HG02981 (cell line): Measurements from ENCODE around the gene SDF4.
A peak's percentile ranks its signal among the peaks of the same experiment; 100 is the strongest.

Source experiments
- ATAC-seq: cut with Tn5 transposase; IDR thresholded peaks from one replicate; pipeline ENCODE4 v1.9.1; 2021; ENCODE audit warnings: mild to moderate bottlenecking, moderate library complexity; ENCODE audit not compliant: unreplicated experiment

SDF4 gene

GRCh38 chr1:1213345-1214265, 18.2 kb downstream of the SDF4 start, which contains the start of gene TNFRSF4:
TSS of gene TNFRSF4 (minus strand) at chr1:1214153. CDS start at chr1:1214127, 26 bp downstream.
- no peak for ATAC-seq

- no peak for ATAC-seq
Measured at GRCh38 chr1:1212780-1213344, 18.9 kb downstream of the SDF4 start.

- no peak for ATAC-seq
Measured at GRCh38 chr1:1211541-1212441, 20.0 kb downstream of the SDF4 start.

DNA sequence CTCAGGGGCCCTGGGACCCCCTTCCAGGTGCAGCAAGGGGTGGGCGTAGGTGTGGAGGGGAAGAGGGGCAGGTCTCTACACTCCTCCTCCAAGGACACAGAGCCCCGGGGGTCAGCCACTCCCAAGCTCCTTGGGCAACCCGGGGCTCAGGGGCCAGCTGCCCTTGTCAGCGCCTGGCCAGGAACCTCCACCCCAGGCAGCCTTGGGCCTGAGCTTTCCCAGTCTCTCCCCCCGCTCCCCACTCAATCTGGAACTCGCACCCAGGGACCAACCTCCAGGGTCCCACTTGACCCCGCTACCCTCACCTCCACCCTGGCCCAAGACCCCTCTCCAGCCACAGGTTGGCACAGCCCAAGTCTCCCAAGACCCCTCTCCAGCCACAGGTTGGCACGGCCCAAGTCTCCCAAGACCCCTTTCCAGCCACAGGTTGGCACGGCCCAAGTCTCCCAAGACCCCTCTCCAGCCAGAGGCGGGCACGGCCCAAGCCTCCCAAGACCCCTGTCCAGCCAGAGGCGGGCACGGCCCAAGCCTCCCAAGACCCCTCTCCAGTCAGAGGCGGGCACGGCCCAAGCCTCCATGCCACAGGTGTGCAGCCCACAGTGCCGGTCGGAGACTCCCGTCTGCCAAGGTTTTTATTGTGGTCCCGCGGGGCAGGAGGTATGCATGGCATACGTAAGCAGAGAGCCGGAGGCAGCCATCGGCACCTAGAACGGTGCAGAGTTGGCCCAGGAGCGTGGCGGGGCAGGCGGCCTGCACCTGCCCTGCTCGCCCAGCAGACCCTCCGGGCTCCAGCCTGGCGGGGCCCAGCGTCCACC, 20.9 kb downstream of the SDF4 start:
- ATAC-seq = no peak

DNA sequence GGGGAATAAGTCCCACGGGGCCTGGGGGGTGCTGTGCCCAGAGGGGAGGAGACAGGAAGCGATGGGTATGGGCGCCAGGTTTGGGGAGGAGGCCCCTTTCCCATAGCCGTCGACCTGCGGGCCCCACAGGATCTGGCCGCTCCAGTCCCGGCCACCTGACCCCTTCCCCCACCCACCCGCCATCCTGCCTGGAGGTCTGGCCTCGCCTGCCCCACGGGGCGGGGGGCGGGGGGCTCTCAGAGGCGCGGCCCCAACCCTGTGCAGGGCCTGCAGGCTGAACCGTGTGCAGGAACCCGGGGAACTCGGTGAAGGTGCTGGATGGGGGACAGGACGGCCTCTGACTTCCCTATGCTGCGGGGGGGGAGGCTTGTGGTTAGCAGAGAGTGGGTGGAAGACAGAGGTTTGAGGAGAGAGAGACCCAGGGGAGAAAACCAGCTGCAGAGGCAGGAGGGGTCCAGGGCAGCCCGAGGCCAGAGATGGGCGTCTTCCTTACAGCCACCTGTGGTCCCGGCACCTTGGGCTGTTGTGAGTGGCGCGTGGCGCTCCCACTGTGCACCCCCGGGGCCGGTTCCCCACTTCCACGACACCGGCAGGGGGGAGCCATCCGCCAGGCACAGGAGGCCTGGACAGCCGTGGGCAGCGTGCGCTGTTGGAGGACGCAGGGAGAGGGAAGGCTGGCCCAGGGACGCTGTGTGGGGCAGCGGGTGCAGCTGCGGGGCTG, 22.9 kb downstream of the SDF4 start:
- no peak for ATAC-seq

GRCh38 chr1:1207571-1207892, 24.3 kb downstream of the SDF4 start:
- no peak for ATAC-seq

DNA sequence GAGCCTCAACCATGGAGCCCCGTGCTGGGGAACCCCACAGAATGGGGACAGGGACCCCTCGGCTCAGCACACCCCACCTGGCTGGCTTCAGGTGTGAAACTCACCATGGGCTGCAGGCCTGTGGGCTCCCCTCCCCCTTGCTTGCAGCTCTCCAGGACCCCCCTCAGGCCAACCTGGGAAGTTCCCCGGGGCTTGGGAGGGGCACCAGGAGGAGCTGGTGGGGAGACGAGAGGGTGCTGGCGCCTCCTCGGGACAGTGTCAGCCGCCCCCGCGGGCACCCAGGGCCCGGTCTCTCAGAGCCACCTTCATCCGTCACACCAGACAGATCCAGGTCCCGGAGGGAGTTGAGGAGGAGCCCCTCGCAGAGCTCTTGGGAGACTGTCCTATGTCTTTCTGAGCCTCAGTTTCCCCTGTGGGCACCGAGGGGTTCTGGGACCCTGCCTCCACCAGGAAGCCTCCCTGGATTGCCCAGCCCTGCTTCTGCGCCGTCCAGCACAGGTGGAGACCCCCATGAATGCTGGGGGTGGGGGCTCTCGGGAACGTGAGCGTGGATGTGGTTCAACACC, 24.8 kb downstream of the SDF4 start:
- no peak for ATAC-seq

DNA sequence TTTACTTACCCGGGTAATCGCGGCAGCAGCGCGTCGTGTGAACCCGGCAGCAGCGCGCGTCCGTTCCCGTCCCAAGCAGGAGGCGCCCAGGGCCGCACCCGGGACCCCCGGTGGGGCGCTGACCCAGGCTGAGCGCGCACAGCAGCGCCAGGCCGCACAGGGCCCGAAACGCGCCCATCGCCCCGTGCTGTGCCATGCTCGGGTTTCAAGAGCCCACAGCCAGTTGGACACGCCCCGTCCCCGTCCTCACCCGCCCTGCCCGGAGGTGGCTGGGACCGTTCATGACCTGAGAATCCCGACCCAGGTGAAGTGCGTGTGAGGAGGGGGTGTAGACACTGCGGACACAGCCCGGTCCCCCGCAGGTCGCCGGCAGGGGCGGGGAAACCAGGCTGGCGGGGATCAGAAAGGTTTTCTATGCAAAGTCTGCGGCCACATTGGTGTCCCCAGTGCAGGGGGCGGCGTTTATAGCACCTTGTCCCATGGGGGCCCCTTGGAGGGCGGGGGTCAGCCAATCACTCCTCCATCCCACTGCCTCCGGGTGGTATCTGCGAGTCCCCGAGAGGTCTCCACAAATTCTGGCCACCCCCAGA, 25.3 kb downstream of the SDF4 start, which contains the start of gene TNFRSF18:
TNFRSF18 (minus strand) TSS at position 217 of the 590 bp plus-strand sequence; CDS start at position 196, 21 bp downstream.
- ATAC-seq = no peak

GRCh38 chr1:1205769-1206375, 25.9 kb downstream of the SDF4 start:
- no peak for ATAC-seq

- no peak for ATAC-seq
Measured at GRCh38 chr1:1204998-1205768, 26.6 kb downstream of the SDF4 start.

GRCh38 chr1:1204425-1204920, 27.3 kb downstream of the SDF4 start:
- no peak for ATAC-seq

DNA sequence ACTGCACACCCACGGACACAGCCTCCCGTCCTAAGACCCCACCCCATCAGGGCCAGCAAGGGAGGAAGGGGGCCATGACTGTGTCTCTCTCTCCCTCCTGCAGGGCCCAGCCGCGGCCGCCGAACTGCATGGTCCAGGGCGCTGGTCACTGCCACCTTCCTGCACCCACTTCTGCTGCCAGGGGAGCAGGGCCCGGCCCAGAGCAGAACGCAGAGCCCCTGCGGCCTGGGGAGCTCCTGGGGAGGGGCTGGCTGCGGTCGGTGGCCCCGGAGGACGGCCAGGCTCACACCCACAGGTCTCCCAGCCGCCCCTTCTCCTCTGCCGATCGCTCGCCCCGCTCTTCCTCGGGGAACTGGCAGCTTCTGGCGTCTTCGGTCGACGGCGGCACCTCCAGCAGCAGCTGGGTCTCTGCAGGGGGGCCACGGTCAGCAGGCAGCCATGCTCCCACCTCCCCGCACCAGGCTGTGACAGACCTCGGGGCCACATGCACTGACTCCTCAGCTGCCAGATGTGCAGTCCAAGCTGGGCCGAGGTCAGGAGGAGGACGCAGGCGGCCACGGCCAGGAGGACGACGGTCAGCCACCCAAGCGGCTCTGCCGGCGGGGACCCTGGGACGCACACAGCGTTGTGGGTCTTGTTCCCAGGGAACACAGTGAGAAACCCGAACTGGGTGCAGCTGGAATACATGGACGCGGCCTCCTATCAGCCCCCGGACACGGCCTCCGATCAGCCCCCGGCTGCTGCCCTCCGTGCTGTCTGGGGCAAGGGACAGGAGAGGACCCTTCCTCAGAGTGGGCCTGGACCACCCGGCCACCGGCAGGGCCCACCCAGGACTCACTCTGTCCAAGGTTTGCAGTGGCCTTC, 28.0 kb downstream of the SDF4 start:
- no peak for ATAC-seq

DNA sequence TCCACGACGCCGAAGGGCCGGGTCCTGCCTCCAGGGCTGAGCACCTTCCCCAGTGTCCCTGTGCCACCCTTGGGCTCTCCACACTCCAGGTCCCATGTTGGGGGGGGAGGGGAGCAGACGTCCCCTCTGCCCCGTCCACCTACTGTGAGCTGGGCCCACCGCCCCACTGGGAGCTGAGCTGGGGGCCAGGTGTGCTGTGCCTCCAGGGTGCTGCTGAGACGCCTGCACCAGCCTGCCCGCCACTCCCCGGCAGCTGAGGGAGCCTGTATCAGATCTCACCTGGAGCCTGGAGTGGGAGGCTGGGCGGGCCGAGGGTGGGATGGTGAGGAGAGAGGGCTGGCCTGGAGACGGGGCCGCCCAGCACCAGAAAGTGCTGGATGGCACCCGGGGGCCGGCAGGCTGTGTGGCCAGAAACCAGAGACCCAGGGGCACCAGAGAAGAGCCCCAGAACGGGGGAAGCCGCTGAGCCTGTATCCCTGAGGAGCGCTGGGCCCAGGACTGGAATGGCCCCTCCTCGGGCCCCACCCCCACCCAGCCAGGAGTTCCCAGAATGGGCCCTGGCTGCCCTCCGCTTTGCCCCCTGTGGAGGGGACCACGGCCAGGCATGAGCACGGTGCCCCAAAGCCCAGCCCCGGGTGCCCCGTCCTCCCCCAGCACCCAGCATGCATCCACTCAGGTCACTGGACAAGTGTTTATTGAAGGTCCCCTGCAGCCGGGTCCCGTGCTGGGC, 28.8 kb downstream of the SDF4 start:
- no peak for ATAC-seq

DNA sequence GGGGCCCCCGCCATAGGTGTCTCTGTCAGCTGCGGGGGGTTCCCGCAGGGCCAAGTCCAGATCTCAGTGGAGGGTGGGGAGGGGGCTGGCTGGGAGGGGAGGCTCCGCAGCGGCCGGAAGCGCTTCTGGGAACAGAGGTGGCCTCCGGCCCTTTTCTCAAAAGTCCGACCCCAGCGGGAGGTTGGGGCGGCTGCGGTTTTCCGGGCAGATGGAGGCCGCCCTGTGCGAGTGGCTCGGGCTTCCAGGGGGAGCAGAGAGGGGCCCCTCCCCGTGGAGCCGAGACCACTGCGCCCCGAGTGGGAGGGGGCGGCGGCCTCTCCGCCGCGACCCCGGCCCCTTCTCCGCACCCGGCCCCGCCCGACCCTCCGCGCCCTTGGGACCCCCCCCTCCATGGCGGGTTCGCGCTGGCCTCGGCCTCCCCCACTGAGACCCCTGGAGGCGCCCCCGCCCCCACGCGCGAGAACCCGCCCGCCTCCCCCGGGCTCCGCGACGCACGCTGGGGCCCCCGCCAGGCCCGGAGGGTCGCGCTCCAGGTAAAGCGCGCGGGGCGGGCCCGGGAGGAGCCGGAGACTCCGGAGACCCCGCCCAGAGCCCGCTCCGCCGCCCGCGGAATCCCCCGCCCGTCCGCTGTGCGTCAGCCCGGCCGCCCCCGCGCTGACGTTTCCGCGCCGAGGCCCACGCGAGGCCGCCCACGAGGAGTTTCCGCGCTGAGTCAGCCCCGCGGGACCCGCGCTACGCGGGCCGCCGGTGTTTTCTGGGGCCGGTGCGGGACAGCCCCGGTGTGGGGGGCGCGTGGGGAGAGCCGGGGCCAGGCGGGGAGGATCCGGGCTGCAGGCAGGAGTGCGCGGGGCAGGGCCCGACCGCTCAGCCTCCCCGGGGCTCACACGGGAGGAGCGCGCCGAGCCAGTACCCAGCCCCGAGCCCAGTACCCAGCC, 30.7 kb downstream of the SDF4 start:
- peak; percentile 38 for ATAC-seq
